Esophagus squamous epithelium (tissue), 4 donors: ENCODE results near the gene UGT1A5.

ENCODE experiments used
- CTCF ChIP-seq, 6 experiments: fragments of 450-650 bp in 4 of 6; fragments of 200-600 bp in 2 of 6; sonication (generic) in 2 of 6; IDR thresholded peaks; one replicate each; pipeline ENCODE4 v1.5.1; 2016 to 2019; ENCODE audit warnings: antibody characterized with exemption in 6 of 6, mild to moderate bottlenecking in 4 of 6, moderate library complexity in 4 of 6
- POLR2A ChIP-seq, 4 donors: fragments of 450-650 bp; IDR thresholded peaks; one replicate each; pipeline ENCODE4 v1.6.1; 2017; ENCODE audit warnings: antibody characterized with exemption in 4 of 4, mild to moderate bottlenecking in 4 of 4, moderate library complexity in 3 of 4

- TF ChIP-seq CTCF (IDR thresholded peaks at IDR 0.05) (no peak), POLR2A (IDR thresholded peaks at IDR 0.05) (no peak)
These were observed 31.0 kb downstream of the UGT1A5 start for GRCh38 chr2:233743464-233744259.
